SK-N-SH (cell line): ENCODE results near the gene RABGAP1L. TPM values are rescaled to one million over a fixed set of nuclear protein-coding genes. Genes with fewer than 3 reads are reported as not detected.

Source experiments
- CTCF ChIA-PET: fragments of 300-600, 350-600 bp; formaldehyde crosslinking; extraction: SDS; loops from one replicate; lab custom pipeline; 2021; lab: Yijun Ruan, JAX
- POLR2A ChIA-PET: fragments of 350-600 bp; sonication (Branson Sonifier 250); formaldehyde crosslinking; extraction: SDS; loops from one replicate; lab custom pipeline; 2020; ENCODE audit warnings: antibody characterized with exemption, inconsistent platforms; lab: Yijun Ruan, JAX
- DNase-seq: peaks from one replicate; pipeline ENCODE4 v3.0.0; 2012
- H2AFZ ChIP-seq: fragments of 200-600 bp; sonication (generic); 2 replicates; pipeline ENCODE4 v1.8.1; 2016; ENCODE audit warnings: antibody characterized with exemption, mild to moderate bottlenecking, low read depth
- H3F3A ChIP-seq: fragments of 200-600 bp; sonication (generic); replicated peaks from 2 replicates; pipeline ENCODE3; 2016; ENCODE audit warnings: antibody characterized with exemption, mild to moderate bottlenecking; ENCODE audit not compliant: insufficient read depth
- H3K27ac ChIP-seq, 2 experiments: fragments of 200-500 bp in 1 of 2; fragments of 200-600 bp in 1 of 2; sonication (Bioruptor generic) in 1 of 2; sonication (generic), shearing (Covaris generic) in 1 of 2; 2 replicates each; pipeline versions ENCODE4 v1.5.1 to v1.6.1; 2014 to 2016; ENCODE audit warnings: low read depth in 2 of 2, inconsistent platforms in 1 of 2, low read length in 1 of 2, mild to moderate bottlenecking in 1 of 2, mixed read lengths in 1 of 2
- H3K27me3 ChIP-seq: fragments of 200-600 bp; sonication (generic), shearing (Covaris generic); 2 replicates; pipeline ENCODE4 v1.6.1; 2016; ENCODE audit warnings: mixed run types; ENCODE audit not compliant: insufficient read depth
- H3K36me3 ChIP-seq, 2 experiments: fragments of 200-500 bp in 1 of 2; fragments of 200-600 bp in 1 of 2; sonication (Bioruptor generic) in 1 of 2; sonication (generic) in 1 of 2; replicated peaks in 1 of 2; 2 replicates each; pipeline versions ENCODE3 to v1.5.1; 2014 to 2016; ENCODE audit warnings: low read length in 1 of 2, mild to moderate bottlenecking in 1 of 2; ENCODE audit not compliant: insufficient read depth in 2 of 2, control insufficient read depth in 1 of 2
- H3K4me1 ChIP-seq, 2 experiments: fragments of 200-500 bp in 1 of 2; fragments of 200-600 bp in 1 of 2; sonication (Bioruptor generic) in 1 of 2; sonication (generic), shearing (Covaris generic) in 1 of 2; 2 replicates each; pipeline versions ENCODE4 v1.5.1 to v1.6.1; 2014 to 2016; ENCODE audit warnings: low read depth in 1 of 2, low read length in 1 of 2, mixed run types in 1 of 2; ENCODE audit not compliant: insufficient read depth in 2 of 2, control insufficient read depth in 1 of 2
- H3K4me2 ChIP-seq: fragments of 200-600 bp; sonication (generic), shearing (Covaris generic); 2 replicates; pipeline ENCODE4 v1.6.1; 2017; ENCODE audit warnings: mixed run types
- H3K4me3 ChIP-seq, 2 experiments: fragments of 200-500 bp in 1 of 2; fragments of 200-600 bp in 1 of 2; sonication (Bioruptor generic) in 1 of 2; sonication (generic), shearing (Covaris generic) in 1 of 2; 2 replicates each; pipeline versions ENCODE4 v1.5.1 to v1.8.1; 2014 to 2016; ENCODE audit warnings: low read depth in 2 of 2, inconsistent platforms in 1 of 2, low read length in 1 of 2, mild to moderate bottlenecking in 1 of 2, mixed read lengths in 1 of 2, moderate library complexity in 1 of 2
- H3K79me2 ChIP-seq: fragments of 200-600 bp; sonication (generic); 2 replicates; pipeline ENCODE4 v1.8.1; 2017; ENCODE audit warnings: mild to moderate bottlenecking; ENCODE audit not compliant: insufficient read depth
- H3K9ac ChIP-seq: fragments of 200-600 bp; sonication (generic); 2 replicates; pipeline ENCODE4 v1.6.1; 2017; ENCODE audit warnings: mixed run types
- H3K9me2 ChIP-seq: fragments of 200-600 bp; sonication (generic); 2 replicates; pipeline ENCODE4 v1.6.1; 2017; ENCODE audit warnings: mixed run types
- H3K9me3 ChIP-seq: fragments of 200-600 bp; sonication (generic); 2 replicates; pipeline ENCODE4 v1.6.1; 2017; ENCODE audit warnings: mixed run types, mild to moderate bottlenecking, moderate library complexity
- H4K20me1 ChIP-seq: fragments of 200-600 bp; sonication (generic); 2 replicates; pipeline ENCODE4 v1.6.1; 2017; ENCODE audit warnings: mild to moderate bottlenecking, mixed run types; ENCODE audit not compliant: insufficient read depth
- CHD2 ChIP-seq: fragments of 150-350 bp; IDR thresholded peaks from 2 replicates; pipeline ENCODE4 v1.6.1; 2018; ENCODE audit warnings: low read length; ENCODE audit not compliant: partially characterized antibody
- EP300 ChIP-seq, 2 experiments: IDR thresholded peaks; 2 replicates each; pipeline versions ENCODE4 v1.4.0 to v1.6.1; 2012; ENCODE audit warnings: borderline replicate concordance in 1 of 2, low read depth in 1 of 2, low read length in 1 of 2
- FOXM1 ChIP-seq: IDR thresholded peaks from 2 replicates; pipeline ENCODE4 v1.4.0; 2012; ENCODE audit warnings: low read depth, mild to moderate bottlenecking
- GABPA ChIP-seq: IDR thresholded peaks from 2 replicates; pipeline ENCODE4 v1.4.0; 2012; ENCODE audit warnings: low read depth, mild to moderate bottlenecking
- GATA2 ChIP-seq: sonication (generic); formaldehyde crosslinking; IDR thresholded peaks from 2 replicates; pipeline ENCODE4 v1.5.0; 2020; ENCODE audit warnings: mild to moderate bottlenecking, missing genetic modification reagents
- MAX ChIP-seq: IDR thresholded peaks from 2 replicates; pipeline ENCODE4 v1.4.0; 2012; ENCODE audit warnings: low read depth
- MXI1 ChIP-seq: IDR thresholded peaks from 2 replicates; pipeline ENCODE4 v1.6.1; 2012; ENCODE audit warnings: mild to moderate bottlenecking, low read depth, low read length, improper control_type of control experiment
- NFIC ChIP-seq: IDR thresholded peaks from 2 replicates; pipeline ENCODE4 v1.4.0; 2012; ENCODE audit warnings: borderline replicate concordance
- RCOR1 ChIP-seq: fragments of 150-350 bp; IDR thresholded peaks from 2 replicates; pipeline ENCODE4 v1.6.1; 2017; ENCODE audit warnings: antibody characterized with exemption, low read length
- REST ChIP-seq: IDR thresholded peaks from 2 replicates; pipeline ENCODE4 v1.6.1; 2012; ENCODE audit warnings: mild to moderate bottlenecking, low read depth, low read length, moderate library complexity
- RFX5 ChIP-seq: IDR thresholded peaks from 2 replicates; pipeline ENCODE4 v1.6.1; 2012; ENCODE audit warnings: mild to moderate bottlenecking, improper control_type of control experiment, low read length
- RXRA ChIP-seq: IDR thresholded peaks from 2 replicates; pipeline ENCODE4 v1.4.0; 2012; ENCODE audit warnings: low read depth, mild to moderate bottlenecking, borderline replicate concordance
- SIN3A ChIP-seq: IDR thresholded peaks from 2 replicates; pipeline ENCODE4 v1.6.1; 2012; ENCODE audit warnings: low read depth, mild to moderate bottlenecking, low read length, moderate library complexity, borderline replicate concordance
- TAF1 ChIP-seq: IDR thresholded peaks from 2 replicates; pipeline ENCODE4 v1.6.1; 2012; ENCODE audit warnings: low read depth, mild to moderate bottlenecking, low read length, moderate library complexity, borderline replicate concordance
- TCF12 ChIP-seq: IDR thresholded peaks from 2 replicates; pipeline ENCODE4 v1.4.0; 2012
- USF1 ChIP-seq: IDR thresholded peaks from 2 replicates; pipeline ENCODE4 v1.4.0; 2012; ENCODE audit warnings: low read depth, borderline replicate concordance
- ZBTB33 ChIP-seq: IDR thresholded peaks from 2 replicates; pipeline ENCODE4 v1.4.0; 2012; ENCODE audit warnings: low read depth, borderline replicate concordance
- polyA plus RNA-seq, 3 experiments: library from polyadenylated mRNA; depleted of rRNA; stranded (reverse); fragments of >200 nt; gene quantifications; 2 replicates each; pipeline ENCODE4 v1.2.3, GENCODE V29; 2012
- TF ChIP-seq, protein P1 (sequence below): fragments of 150-350 bp; IDR thresholded peaks from 2 replicates; pipeline ENCODE4 v1.6.1; 2017; ENCODE audit warnings: antibody characterized with exemption, low read length, low read depth, borderline replicate concordance
- TF ChIP-seq, protein P2 (sequence below): IDR thresholded peaks from 2 replicates; pipeline ENCODE4; 2012

The RABGAP1L gene
- polyA plus RNA-seq, 1 of the 3 experiments (the other 2 are of a cell fraction), result 7.2 TPM

- no peak overlapping the region for H3K4me3 ChIP-seq
- peaks cover 0 to 5% of the 10 kb centered on the region in 2 experiments; a peak in 2 of 4 replicates for H3K4me1 ChIP-seq
- ChIA-PET CTCF (interaction anchor here (1.0 to 1.2 kb wide), 2 partner anchors 8 to 11 kb away, joined by 3 read pairs; no protein-coding TSS in a partner anchor), POLR2A (no interaction called here)
- no peaks in the 10 kb centered on the region for H3K36me3 ChIP-seq
- no peaks in the 10 kb centered on the region for H4K20me1 ChIP-seq
- no peak overlapping the region for H3K27ac ChIP-seq
- no peaks in the 10 kb centered on the region for H3K27me3 ChIP-seq
- no peaks in the 10 kb centered on the region for H3K9me3 ChIP-seq
- DNase-seq, result no peak
- H3F3A ChIP-seq, result no peaks in the 10 kb centered on the region
- TF ChIP-seq NFIC (no peak), CHD2 (no peak), FOXM1 (no peak), REST (no peak), MXI1 (no peak), TAF1 (no peak), RFX5 (no peak), EP300 (IDR thresholded peaks at IDR 0.05; ENCODE audit: borderline replicate concordance in 1 of 2, low read depth in 1 of 2, low read length in 1 of 2) (no peak), GATA2 (CRISPR knock-in tag) (no peak), MAX (no peak), USF1 (no peak), ZBTB33 (no peak), SIN3A (no peak), RCOR1 (no peak), RXRA (no peak), TCF12 (no peak), GABPA (no peak)
- TF ChIP-seq, protein P1, sequence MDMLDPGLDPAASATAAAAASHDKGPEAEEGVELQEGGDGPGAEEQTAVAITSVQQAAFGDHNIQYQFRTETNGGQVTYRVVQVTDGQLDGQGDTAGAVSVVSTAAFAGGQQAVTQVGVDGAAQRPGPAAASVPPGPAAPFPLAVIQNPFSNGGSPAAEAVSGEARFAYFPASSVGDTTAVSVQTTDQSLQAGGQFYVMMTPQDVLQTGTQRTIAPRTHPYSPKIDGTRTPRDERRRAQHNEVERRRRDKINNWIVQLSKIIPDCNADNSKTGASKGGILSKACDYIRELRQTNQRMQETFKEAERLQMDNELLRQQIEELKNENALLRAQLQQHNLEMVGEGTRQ, result no peak
- TF ChIP-seq, protein P2, sequence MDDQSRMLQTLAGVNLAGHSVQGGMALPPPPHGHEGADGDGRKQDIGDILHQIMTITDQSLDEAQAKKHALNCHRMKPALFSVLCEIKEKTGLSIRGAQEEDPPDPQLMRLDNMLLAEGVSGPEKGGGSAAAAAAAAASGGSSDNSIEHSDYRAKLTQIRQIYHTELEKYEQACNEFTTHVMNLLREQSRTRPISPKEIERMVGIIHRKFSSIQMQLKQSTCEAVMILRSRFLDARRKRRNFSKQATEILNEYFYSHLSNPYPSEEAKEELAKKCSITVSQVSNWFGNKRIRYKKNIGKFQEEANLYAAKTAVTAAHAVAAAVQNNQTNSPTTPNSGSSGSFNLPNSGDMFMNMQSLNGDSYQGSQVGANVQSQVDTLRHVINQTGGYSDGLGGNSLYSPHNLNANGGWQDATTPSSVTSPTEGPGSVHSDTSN, result no peak
- no peak overlapping the region for H3K4me2 ChIP-seq
- no peak overlapping the region for H2AFZ ChIP-seq
- no peaks in the 10 kb centered on the region for H3K9me2 ChIP-seq
- H3K79me2 ChIP-seq, result no peaks in the 10 kb centered on the region
- no peak overlapping the region for H3K9ac ChIP-seq
Measured at GRCh38 chr1:174657411-174657810, 498.1 kb downstream of the RABGAP1L start.
